Stimulated activated CD4-positive, alpha-beta T cell treated with anti-CD3 and anti-CD28 coated beads, Interleukin-12 subunit alpha, Interleukin-12 subunit beta, amount 100 ng/mL, for 4 hours (primary cell): ENCODE data around the gene MTIF2.
A peak's percentile ranks its signal among the peaks of the same experiment; 100 is the strongest.
"Not testable (repeated sequence)": the region's sequence is repeated elsewhere in the genome, so short reads cannot be mapped to it uniquely, and the experiment has no call there.

Source experiments
- DNase-seq: peaks from one replicate; pipeline ENCODE4 v3.0.0-alpha.2; 2020

Gene MTIF2, protein sequence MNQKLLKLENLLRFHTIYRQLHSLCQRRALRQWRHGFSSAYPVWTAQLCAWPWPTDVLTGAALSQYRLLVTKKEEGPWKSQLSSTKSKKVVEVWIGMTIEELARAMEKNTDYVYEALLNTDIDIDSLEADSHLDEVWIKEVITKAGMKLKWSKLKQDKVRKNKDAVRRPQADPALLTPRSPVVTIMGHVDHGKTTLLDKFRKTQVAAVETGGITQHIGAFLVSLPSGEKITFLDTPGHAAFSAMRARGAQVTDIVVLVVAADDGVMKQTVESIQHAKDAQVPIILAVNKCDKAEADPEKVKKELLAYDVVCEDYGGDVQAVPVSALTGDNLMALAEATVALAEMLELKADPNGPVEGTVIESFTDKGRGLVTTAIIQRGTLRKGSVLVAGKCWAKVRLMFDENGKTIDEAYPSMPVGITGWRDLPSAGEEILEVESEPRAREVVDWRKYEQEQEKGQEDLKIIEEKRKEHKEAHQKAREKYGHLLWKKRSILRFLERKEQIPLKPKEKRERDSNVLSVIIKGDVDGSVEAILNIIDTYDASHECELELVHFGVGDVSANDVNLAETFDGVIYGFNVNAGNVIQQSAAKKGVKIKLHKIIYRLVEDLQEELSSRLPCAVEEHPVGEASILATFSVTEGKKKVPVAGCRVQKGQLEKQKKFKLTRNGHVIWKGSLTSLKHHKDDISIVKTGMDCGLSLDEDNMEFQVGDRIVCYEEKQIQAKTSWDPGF

DNA sequence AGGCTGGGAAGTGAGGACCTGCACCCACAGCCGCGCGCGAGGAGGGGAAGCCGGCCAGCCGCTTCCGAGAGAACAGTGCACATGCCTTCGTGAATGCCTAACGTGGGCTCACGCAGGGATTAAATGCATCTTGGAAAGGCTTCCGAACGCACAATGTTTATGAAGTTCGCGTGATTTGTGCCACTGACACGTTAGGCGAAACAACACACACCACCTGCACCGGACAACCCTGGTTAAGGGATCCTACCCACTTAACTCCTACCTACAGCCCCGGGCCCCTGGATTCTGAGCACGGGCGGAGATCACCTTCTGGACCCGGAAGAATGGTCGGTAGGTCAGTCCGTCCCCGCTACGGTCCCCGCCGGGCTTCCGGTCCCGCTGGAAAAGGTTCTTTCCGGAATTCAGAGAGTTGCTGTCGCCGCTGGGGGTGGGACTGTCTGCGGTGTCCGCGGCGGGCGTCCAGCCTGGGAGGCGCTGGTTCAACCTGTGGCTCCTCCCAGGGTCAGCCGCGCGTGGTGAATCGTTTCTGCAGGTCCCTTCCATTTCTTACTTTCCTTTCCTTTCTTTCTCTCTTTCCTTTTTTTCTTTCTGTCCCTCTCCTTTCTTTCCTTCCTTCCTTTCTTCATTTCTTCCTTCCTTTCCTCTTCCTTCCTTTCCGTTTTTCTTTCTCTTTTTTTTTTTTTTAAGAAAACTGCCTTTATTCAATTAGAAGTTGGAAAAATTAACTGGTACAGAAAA lies at the start of gene MTIF2:
MTIF2 (minus strand) TSS at position 325 of the 738 bp plus-strand sequence. CDS start 5,373 bp downstream, outside the sequence.
- DNase-seq = peak; percentile 86

DNA sequence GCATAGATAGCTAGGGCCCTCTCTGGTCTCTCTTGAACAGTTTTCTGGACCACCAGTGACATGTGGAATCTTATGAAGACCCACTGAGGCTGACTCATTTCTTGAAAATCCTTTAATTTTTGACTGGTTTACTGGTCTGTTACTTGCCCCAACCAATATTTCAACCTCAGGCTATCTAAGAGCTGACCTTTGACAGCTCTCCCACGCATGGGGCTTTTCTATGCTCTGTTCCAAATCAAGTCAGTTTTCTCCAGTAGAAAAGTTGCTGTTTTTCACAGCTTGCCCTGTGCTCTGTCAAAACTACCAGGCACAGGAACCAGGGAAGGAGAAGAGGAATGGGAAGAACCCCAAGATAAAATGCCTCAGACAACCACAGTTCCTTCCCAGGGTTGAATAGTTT lies 46.0 kb upstream of the MTIF2 start:
- no peak for DNase-seq

DNA sequence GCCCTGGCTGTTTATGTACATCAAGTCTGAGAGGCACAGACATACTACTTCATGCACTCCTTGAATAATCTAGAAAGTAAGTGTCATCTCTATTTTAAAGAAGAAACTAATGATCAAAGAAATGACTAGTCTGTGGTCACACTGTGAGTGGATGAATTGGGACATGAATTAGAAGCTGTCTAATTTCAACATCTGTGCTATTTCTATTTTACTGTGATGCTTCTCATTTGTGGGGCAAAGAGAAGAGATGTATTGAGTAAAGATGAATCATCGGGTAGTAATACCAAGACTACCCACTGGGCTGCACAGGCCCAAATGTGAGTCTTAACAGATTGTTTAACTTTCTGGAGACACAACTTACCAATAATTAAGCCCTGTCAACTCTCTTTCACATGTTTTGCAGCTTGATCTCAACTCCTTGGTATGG lies 42.4 kb upstream of the MTIF2 start:
- no peak for DNase-seq

DNA sequence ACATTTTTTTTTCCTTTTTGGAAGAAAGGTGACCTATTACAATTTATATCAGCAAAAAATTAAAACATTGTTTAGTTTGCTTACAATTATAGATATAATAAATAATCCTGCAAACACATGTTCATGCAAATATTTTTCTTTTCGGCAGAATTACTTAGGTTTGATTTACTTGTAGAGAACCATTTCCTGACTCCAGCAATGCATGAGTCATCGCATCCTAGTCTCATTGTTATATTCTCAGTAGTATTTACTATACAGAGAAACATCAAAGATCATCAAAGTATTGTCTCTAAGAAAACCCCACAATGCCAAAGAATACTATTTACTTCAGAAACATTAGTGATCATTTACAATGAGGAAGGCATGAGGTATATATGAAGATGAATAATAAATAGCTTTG lies 40.4 kb upstream of the MTIF2 start:
- DNase-seq = no peak

DNA sequence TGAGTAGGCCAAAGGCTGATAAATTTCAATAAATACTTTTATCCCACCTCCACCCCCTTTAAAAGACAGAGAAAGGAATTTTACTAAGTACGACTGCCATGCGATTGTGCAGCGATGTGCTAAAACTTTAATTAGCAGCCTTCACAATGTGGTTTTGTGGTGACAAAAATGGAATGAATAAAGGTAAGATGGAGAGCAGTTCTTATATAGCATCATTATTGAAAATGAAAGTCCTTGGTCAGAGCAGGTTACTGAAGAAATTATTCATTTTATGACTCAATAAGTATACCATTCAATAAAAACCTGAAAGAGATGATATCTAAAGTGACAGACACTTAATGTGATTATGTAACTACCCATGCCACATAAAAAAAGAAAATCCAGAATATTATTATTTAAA lies 33.2 kb upstream of the MTIF2 start:
- DNase-seq = no peak

DNA sequence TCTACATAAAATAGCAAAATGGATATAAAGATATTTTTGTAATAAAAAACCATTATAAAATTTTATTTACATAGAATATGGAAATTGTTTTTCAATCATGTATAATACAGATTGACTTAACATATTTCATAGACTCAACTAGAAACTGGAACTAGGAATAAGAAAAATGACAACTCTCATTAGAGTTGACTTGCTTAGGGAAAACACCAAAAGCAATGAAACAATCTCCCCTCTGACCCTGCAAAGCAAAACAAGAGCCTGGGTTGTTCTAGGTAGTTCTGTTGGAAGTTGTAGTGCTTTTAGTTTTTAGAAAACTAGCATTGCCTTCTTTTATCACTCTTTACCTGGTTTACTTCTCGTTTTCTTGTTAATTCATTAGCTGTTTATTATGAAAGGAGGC lies 32.2 kb upstream of the MTIF2 start:
- no peak for DNase-seq

DNA sequence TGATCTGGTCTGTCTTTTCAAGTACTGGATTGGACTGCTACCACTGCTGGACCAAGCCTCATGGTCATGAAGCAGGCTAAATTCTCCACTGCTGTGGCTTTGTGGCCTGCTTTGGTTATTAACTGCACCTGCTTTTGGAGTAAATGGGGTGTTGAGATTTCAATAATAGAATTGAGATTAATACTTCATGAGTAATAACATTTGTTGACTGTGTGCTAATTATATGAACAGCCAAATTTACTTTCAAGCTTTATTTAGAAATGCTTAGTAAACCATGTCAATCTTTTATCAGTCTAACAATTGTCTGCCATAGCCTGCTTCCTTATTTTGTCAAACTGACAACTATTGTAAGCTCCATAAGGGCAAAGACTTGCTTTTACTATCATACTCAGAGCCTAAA lies 27.4 kb upstream of the MTIF2 start:
- DNase-seq = no peak

DNA sequence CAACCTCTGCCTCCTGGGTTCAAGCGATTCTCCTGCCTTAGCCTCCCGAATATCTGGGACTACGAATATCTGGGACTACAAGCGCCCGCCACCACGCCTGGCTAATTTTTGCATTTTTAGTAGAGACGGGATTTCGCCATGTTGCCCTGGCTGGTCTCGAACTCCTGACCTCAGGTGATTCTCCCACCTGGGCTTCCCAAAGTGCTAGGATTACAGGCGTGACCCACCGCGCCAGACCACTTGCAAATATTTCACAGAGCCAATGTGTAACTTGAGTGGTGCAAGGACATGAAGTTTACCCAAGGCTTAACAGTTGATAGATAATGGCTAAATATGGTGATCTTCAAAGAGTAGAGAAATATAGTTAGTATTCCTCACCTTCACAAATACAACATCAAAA lies 14.1 kb upstream of the MTIF2 start:
- no peak for DNase-seq

DNA sequence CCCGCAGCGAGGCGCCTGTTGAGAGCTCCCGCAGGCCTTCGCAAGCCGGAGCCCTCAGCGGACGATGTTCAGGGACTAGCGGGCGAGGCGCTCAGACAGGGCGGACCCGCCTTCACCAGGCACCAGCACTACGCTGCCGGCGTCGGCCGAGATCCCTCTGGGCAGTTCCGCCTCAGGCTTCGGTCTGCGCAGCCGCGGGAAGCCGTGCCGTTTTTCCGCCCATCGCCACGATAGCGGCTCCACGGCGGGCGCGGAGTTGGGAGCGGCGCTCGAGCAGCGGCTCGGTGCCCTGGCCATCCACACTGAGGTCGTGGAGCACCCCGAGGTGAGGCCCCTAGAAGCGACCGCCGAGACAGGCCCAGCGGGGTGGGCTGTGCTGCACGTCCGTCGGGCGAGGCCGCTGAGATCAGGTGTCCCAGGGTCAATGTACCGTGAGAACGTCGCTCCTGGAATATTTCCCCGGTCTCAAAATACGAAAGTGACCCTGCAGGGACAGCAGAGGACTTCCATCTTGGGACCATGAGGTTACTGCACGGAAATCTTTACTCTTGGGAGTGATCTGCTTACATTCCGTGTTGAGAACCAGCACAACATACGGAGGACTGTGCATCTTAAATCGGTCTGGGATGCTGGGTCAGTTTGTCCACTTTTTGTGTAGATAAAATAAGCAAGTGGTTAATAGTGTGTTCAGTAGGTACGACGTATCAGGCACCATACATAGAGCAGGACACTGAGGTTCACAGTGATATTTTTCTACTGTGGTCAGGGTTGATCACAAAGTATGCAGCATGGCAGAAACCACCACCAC lies 13.3 kb upstream of the MTIF2 start:
- peak; percentile 85 for DNase-seq

DNA sequence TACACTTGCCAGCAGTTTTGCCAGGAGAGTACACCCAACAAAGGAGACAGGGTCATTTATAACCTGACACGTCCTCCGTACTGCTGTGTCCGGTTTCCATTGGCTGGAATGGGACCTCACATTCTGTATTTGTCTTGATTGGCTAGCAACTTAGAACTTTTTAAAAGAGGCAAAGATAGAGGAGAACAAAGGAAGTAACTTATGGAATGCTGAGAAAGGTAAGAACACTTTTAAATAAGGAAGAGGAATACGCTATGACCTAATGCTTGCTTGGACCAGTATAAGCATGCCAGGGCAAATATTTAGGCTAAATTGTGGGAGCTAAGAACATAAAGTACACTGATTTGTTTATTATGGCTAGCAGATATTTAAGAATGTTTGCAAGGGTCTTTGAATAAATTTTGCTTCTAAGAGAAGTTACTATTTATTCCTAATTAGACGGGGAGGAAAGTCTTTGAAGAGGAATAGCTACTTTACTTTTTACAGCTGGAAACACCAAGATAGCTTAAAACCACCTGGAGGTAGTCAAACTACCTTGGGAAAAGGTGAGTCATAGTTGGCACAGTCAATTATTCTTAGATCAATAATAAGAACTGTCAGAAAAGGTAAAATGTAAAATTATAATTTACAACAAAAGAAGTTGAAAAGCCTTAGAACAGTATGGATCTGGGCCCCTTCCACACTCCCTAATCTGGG lies 12.0 kb upstream of the MTIF2 start:
- DNase-seq = not testable (repeated sequence)

DNA sequence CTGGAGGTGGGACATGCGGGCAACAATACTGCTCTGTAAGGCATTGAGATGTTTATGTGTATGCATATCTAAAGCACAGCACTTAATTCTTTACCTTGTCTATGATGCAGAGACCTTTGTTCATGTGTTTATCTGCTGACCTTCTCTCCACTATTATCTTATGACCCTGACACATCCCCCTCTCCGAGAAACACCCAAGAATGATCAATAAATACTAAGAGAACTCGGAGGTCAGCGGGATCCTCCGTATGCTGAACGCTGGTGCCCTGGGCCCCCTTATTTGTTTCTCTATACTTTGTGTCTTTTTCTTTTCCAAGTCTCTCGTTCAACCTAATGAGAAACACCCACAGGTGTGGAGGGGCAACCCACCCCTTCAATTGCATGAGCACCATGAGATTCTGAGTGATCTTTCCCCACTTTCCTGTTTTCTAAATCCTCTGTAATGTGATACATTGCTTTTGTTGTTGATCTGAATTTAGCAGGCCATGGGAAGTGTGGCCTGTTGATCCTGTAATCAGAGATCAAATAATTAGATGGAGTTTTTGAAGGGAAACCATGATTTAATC lies 10.9 kb upstream of the MTIF2 start:
- not testable (repeated sequence) for DNase-seq

DNA sequence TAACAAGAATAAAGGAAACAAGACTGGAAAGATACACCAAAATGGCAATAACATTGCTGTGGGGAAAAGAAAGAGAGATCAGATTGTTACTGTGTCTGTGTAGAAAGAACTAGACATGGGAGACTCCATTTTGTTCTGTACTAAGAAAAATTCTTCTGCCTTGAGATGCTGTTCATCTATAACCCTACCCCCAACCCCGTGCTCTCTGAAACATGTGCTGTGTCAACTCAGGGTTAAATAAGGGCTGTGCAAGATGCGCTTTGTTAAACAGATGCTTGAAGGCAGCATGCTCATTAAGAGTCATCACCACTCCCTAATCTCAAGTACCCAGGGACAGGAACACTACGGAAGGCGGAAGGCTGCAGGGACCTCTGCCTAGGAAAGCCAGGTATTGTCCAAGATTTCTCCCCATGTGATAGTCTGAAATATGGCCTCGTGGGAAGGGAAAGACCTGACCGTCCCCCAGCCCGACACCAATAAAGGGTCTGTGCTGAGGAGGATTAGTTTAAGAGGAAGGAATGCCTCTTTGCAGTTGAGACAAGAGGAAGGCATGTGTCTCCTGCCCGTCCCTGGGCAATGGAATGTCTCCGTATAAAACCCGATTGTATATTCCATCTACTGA lies 10.3 kb upstream of the MTIF2 start:
- DNase-seq = not testable (repeated sequence)

DNA sequence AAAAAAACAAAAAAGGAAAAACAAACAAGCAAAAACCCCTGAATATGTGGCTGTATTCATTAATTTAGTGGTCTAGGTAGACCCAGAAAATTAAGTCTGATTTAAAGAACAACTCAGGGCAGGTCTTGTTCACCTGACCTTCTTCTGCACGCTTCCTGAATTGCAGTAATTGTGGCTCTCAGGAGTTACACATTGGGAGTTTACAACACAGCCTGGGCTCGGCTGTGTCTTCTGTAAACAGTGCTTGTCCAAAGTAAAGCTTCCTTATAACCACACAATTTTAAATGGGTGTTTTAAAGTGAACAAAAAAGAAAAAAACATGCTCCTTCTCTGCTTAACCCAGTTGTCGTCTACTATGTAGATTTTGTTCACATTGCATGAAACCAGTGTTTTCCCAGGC lies 8.3 kb upstream of the MTIF2 start:
- no peak for DNase-seq

DNA sequence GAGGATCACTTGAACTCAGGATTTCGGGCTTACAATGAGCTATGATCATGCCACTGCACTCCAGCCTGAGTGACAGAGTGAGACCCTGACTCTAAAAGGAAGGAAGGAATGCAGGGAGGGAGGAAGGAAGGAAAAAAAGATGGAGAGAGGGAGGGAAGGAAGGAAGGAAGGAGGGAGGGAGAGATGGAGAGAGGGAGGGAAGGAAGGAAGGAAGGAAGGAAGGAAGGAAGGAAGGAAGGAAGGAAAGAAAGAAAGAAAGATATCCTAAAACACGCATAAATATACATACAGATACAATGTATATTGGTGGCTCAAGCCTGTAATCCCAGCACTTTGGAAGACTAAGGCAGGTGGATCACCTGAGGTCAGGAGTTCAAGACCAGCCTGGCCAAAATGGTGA lies 5.3 kb upstream of the MTIF2 start:
- not testable (repeated sequence) for DNase-seq

DNA sequence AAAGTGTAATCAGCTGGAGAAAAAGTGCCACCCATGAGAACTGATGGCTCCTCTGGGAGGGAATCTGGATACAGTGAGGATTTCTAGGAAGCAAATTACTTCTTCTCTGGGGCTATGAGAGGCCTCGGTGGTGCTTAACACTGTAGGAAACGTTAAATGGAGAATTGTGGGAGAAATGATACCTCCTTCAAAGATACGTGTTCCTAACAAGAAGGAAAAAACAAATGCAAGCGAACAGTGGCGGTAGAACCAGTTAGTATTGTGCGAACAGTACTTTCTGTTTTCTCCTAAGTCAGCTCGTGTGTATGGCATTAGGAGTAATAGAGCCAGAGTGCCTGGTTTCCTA lies 587 bp upstream of the MTIF2 start:
- no peak for DNase-seq

DNA sequence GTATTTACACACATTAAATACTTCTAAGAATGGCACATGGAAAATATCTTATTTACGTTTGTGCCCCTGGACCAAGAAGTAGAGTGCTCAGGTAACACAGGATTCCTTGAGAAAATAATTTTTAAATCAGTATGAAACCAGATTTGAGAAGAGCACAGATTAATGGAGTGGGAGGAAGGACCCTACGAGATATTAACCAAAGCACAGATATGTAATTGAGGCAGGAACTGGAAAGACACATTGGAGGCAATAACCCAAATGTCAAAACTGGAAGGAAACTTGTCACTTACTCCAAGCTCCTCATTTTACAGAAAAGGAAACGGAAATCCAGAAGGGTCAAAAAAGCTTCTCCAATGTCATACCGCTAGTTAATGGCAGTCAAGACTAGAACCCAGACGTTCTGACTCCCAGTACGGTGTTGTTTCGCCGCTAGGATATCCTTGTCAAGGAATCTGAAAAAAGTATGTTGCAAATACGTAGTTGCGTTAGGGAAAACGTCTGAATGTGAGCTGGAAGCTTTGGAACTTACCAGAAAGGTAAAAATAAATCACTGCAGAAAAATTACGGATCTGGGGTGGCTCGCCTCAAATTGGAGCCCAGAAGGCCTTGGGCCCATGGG lies 634 bp downstream of the MTIF2 start:
- no peak for DNase-seq

DNA sequence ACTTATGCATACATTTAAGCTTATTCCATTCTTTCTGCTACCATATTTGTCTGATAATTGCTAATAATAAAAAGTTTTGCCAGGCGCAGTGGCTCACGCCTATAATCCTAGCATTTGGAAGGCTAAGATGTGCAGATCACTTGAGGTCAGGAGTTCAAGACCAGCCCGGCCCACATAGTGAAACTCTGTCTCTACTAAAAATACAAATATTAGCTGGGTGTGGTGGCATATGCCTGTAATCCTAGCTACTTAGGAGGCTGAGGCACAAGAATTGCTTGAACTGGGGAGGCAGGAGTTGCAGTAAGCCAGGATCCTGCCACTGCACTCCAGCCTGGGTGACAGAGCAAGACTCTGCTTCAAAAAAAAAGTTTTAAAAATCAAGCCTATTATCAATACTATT lies 9.4 kb downstream of the MTIF2 start:
- DNase-seq = not testable (repeated sequence)

DNA sequence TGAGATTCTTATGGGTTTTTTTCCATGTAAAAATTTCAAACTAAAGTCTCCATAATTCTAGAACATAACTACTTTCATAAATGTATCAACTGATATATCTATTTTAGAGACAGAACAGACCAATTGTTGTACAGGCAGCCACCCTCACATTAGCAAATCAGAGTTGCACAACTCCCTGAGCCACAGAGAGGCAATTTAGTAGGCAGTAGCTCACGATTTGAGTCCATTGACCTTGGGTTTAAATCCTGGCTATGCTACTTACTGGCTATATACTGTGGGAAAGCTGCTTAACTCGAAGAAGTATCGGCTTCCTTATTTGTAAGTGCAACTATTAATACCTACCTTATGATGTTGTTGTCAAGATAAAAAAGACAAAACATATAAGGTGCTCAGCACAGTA lies 16.2 kb downstream of the MTIF2 start:
- no peak for DNase-seq

DNA sequence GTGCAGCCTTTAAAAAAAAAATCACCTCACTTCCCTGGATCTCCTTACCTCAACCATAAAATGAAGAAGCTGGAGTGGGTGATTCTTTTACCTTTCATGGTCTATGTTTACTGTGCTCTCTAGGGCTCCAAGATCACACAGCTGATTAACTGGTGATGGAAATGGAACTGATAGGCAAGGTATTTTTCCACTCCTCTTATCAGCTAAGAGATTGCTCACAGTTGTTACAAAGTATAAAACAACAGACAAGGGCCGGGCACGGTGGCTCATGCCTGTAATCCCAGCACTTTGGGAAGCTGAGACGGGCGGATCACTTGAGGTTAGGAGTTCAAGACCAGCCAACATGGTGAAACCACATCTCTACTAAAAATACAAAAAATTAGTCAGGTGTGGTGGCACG lies 22.0 kb downstream of the MTIF2 start:
- no peak for DNase-seq

DNA sequence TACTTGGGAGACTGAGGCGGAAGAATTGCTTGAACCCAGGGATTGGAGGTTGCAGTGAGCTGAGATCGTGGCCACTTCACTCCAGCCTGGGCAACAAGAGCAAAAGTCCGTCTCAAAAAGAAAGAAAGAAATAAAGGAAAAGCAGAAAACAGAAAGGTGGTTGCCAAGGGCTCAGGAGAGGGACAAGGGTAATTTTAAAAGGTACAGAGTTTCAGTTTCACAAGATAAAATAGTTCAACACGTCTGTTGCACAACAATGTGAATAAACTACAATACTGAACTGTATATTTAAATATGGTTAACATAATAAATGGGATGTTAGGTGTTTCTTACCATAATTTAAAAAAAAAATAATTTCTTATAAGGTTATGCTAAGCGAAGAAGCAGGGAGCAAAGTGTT lies 23.6 kb downstream of the MTIF2 start:
- DNase-seq = no peak

DNA sequence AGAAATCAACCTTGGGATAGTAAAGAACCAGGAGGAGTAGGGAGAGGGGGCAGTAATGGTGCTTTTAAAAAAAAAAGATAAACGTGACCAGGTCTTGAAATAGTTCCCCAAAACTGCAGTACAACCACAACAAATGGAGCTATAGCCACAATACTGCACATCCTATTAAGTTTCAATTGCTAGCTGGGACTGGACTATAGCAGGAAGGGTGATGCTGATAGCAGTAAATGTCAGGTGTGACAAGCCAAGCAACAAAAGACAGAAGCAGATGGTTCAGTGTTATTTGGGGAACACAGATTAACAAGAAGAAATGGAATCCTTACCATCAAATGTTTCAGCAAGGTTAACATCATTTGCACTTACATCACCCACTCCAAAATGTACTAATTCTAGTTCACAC lies 26.4 kb downstream of the MTIF2 start:
- DNase-seq = no peak
